HEK293 (cell line): ENCODE measurements around the gene LBH.

Experiments
- CTCF ChIA-PET: fragments of 350-600 bp; formaldehyde crosslinking; extraction: SDS; loops from one replicate; lab custom pipeline; 2021; ENCODE audit warnings: antibody characterized with exemption; lab: Yijun Ruan, JAX
- POLR2A ChIA-PET: fragments of 300-600 bp; formaldehyde crosslinking; extraction: SDS; loops from one replicate; lab custom pipeline; 2020; ENCODE audit warnings: antibody characterized with exemption, inconsistent platforms; lab: Yijun Ruan, JAX
- H3K27ac ChIP-seq: fragments of 200-500 bp; sonication (Bioruptor generic); 2 replicates; pipeline ENCODE4 v1.5.1; 2014; ENCODE audit warnings: low read depth, low read length, control low read depth, inconsistent platforms; ENCODE audit errors: extremely low read depth
- H3K36me3 ChIP-seq, 2 experiments: fragments of 200-500 bp in 1 of 2; sonication (Bioruptor generic) in 1 of 2; 1 replicate in 1 of 2; 2 replicates in 1 of 2; pipeline ENCODE4 v1.5.1; 2014 to 2017; ENCODE audit warnings: inconsistent platforms in 2 of 2, low read length in 2 of 2; ENCODE audit not compliant: control insufficient read depth in 2 of 2, insufficient read depth in 1 of 2
- H3K4me1 ChIP-seq: fragments of 200-500 bp; sonication (Bioruptor generic); 2 replicates; pipeline ENCODE4 v1.5.1; 2014; ENCODE audit warnings: mild to moderate bottlenecking, low read length, inconsistent platforms; ENCODE audit not compliant: control insufficient read depth, insufficient read depth
- H3K4me3 ChIP-seq: 2 replicates; pipeline ENCODE4 v1.5.1; 2011; ENCODE audit warnings: low read depth, mild to moderate bottlenecking, control low read depth, low read length, moderate library complexity
- H3K9me3 ChIP-seq: fragments of 200-500 bp; sonication (Bioruptor generic); 2 replicates; pipeline ENCODE4 v1.5.1; 2014; ENCODE audit warnings: low read depth, low read length, inconsistent platforms; ENCODE audit not compliant: control insufficient read depth, insufficient read depth
- GLI2 ChIP-seq: fragments of 450-650 bp; formaldehyde crosslinking; IDR thresholded peaks from 2 replicates; pipeline ENCODE4; 2017; ENCODE audit warnings: missing biosample characterization, missing genetic modification characterization, low read depth, borderline replicate concordance
- KLF17 ChIP-seq: fragments of 450-650 bp; formaldehyde crosslinking; IDR thresholded peaks from 2 replicates; pipeline ENCODE4 v1.5.1; 2016; ENCODE audit warnings: missing biosample characterization, missing genetic modification characterization
- PBX3 ChIP-seq: sonication (generic); formaldehyde crosslinking; IDR thresholded peaks from 2 replicates; pipeline ENCODE4 v1.8.1; 2022; ENCODE audit warnings: mild to moderate bottlenecking, moderate library complexity, missing genetic modification reagents
- SCRT1 ChIP-seq: fragments of 450-650 bp; formaldehyde crosslinking; IDR thresholded peaks from 2 replicates; pipeline ENCODE4 v1.5.1; 2016; ENCODE audit warnings: missing biosample characterization, missing genetic modification characterization, borderline replicate concordance
- SP3 ChIP-seq: fragments of 450-650 bp; formaldehyde crosslinking; IDR thresholded peaks from 2 replicates; pipeline ENCODE4 v1.5.1; 2016; ENCODE audit warnings: missing biosample characterization, missing genetic modification characterization
- TRIM28 ChIP-seq: IDR thresholded peaks from 2 replicates; pipeline ENCODE4 v1.6.1; 2011; ENCODE audit warnings: low read length, control low read depth, borderline replicate concordance
- ZBTB11 ChIP-seq: fragments of 450-650 bp; formaldehyde crosslinking; conservative IDR thresholded peaks from 2 replicates; pipeline ENCODE4 v1.5.1; 2016; ENCODE audit warnings: low read depth, missing biosample characterization, missing genetic modification characterization
- ZFP41 ChIP-seq: fragments of 450-650 bp; formaldehyde crosslinking; IDR thresholded peaks from 2 replicates; pipeline ENCODE4 v1.5.1; 2016; ENCODE audit warnings: missing biosample characterization, missing genetic modification characterization, borderline replicate concordance
- ZNF184 ChIP-seq: fragments of 450-650 bp; IDR thresholded peaks from 2 replicates; pipeline ENCODE4 v1.5.1; 2018; ENCODE audit warnings: missing biosample characterization, mild to moderate bottlenecking, missing genetic modification characterization
- ZNF211 ChIP-seq: fragments of 450-650 bp; formaldehyde crosslinking; IDR thresholded peaks from 2 replicates; pipeline ENCODE4 v1.5.1; 2016; ENCODE audit warnings: low read depth, missing biosample characterization, missing genetic modification characterization
- ZNF26 ChIP-seq: fragments of 450-650 bp; formaldehyde crosslinking; IDR thresholded peaks from 2 replicates; pipeline ENCODE4 v1.5.1; 2016; ENCODE audit warnings: missing biosample characterization, missing genetic modification characterization
- ZNF341 ChIP-seq: fragments of 450-650 bp; formaldehyde crosslinking; IDR thresholded peaks from 2 replicates; pipeline ENCODE4; 2016; ENCODE audit warnings: low read depth, missing biosample characterization, missing genetic modification characterization
- ZNF514 ChIP-seq: fragments of 450-650 bp; formaldehyde crosslinking; IDR thresholded peaks from 2 replicates; pipeline ENCODE4 v1.5.1; 2016; ENCODE audit warnings: missing biosample characterization, missing genetic modification characterization
- ZNF785 ChIP-seq: fragments of 450-650 bp; formaldehyde crosslinking; IDR thresholded peaks from 2 replicates; pipeline ENCODE4 v1.5.1; 2016; ENCODE audit warnings: missing biosample characterization, missing genetic modification characterization
- ZNF791 ChIP-seq: fragments of 450-650 bp; formaldehyde crosslinking; IDR thresholded peaks from 2 replicates; pipeline ENCODE4 v1.5.1; 2016; ENCODE audit warnings: missing biosample characterization, missing genetic modification characterization
- TF ChIP-seq, protein P1 (sequence below): fragments of 450-650 bp; formaldehyde crosslinking; IDR thresholded peaks from 2 replicates; pipeline ENCODE4 v1.5.1; 2016; ENCODE audit warnings: missing biosample characterization, missing genetic modification characterization

LBH gene

GRCh38 chr2:30235008-30235655 is 3.8 kb downstream of the LBH start (continued):
- TF ChIP-seq, protein P1, sequence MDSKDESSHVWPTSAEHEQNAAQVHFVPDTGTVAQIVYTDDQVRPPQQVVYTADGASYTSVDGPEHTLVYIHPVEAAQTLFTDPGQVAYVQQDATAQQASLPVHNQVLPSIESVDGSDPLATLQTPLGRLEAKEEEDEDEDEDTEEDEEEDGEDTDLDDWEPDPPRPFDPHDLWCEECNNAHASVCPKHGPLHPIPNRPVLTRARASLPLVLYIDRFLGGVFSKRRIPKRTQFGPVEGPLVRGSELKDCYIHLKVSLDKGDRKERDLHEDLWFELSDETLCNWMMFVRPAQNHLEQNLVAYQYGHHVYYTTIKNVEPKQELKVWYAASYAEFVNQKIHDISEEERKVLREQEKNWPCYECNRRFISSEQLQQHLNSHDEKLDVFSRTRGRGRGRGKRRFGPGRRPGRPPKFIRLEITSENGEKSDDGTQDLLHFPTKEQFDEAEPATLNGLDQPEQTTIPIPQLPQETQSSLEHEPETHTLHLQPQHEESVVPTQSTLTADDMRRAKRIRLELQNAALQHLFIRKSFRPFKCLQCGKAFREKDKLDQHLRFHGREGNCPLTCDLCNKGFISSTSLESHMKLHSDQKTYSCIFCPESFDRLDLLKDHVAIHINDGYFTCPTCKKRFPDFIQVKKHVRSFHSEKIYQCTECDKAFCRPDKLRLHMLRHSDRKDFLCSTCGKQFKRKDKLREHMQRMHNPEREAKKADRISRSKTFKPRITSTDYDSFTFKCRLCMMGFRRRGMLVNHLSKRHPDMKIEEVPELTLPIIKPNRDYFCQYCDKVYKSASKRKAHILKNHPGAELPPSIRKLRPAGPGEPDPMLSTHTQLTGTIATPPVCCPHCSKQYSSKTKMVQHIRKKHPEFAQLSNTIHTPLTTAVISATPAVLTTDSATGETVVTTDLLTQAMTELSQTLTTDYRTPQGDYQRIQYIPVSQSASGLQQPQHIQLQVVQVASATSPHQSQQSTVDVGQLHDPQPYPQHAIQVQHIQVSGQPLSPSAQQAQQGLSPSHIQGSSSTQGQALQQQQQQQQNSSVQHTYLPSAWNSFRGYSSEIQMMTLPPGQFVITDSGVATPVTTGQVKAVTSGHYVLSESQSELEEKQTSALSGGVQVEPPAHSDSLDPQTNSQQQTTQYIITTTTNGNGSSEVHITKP = no peak

GRCh38 chr2:30235859-30236535 is 4.7 kb downstream of the LBH start:
- peaks cover 8% of the 10 kb centered on the region for H3K4me1 ChIP-seq
- H3K36me3 ChIP-seq = peaks cover 0 to 35% of the 10 kb centered on the region in 2 experiments; a peak in 1 of 3 replicates
- ChIA-PET CTCF (interaction anchor here (1.4 to 4.8 kb wide), 2 partner anchors 27 to 476 kb away, joined by 5 to 22 read pairs; no protein-coding TSS in a partner anchor), POLR2A (no interaction called here)
- TF ChIP-seq ZNF791 (tag by site-specific recombination) (no peak), ZNF184 (tag by site-specific recombination) (no peak), TRIM28 (no peak), ZBTB11 (no peak), ZNF341 (tag by site-specific recombination) (no peak), ZNF211 (no peak), ZNF26 (tag by site-specific recombination) (no peak), GLI2 (tag by site-specific recombination) (no peak), PBX3 (no peak), ZNF514 (tag by site-specific recombination) (no peak), KLF17 (no peak), SCRT1 (tag by site-specific recombination) (no peak), ZFP41 (tag by site-specific recombination) (no peak), SP3 (tag by site-specific recombination) (no peak), ZNF785 (no peak)
- H3K9me3 ChIP-seq = no peaks in the 10 kb centered on the region
- H3K27ac ChIP-seq = no peak overlapping the region
- H3K4me3 ChIP-seq = no peak overlapping the region
